Panc1 (cell line): Measurements from ENCODE around the gene DDX17. TPM values are rescaled to one million over a fixed set of nuclear protein-coding genes. Genes with fewer than 3 reads are reported as not detected.

ENCODE experiments used
- ATAC-seq: fragments of 200-7000 bp; cut with Tn5 transposase; 2 replicates; pipeline ENCODE4 v1.9.1; 2020; ENCODE audit warnings: mild to moderate bottlenecking, moderate library complexity
- BruUV-seq: library from RNA; stranded (reverse); fragments of 400-500 nt; replicated peaks from 2 replicates; lab custom pipeline; 2021; lab: Mats Ljungman, UMichigan
- CTCF ChIA-PET: fragments of 300-600 bp; sonication (Branson Sonifier 250); formaldehyde crosslinking; loops from one replicate; lab custom pipeline; 2022; ENCODE audit warnings: antibody characterized with exemption; lab: Charles Lee
- POLR2A ChIA-PET: fragments of 300-600 bp; sonication (Branson Sonifier 250); formaldehyde crosslinking; loops from one replicate; lab custom pipeline; 2022; ENCODE audit warnings: antibody characterized with exemption; lab: Charles Lee
- DNase-seq: peaks from one replicate; pipeline ENCODE4 v3.0.0-alpha.2; 2010; ENCODE audit warnings: low read depth, low spot score
- H3K27ac ChIP-seq: 2 replicates; pipeline ENCODE4 v1.5.1; 2011; ENCODE audit warnings: mild to moderate bottlenecking, low read length, inconsistent platforms
- H3K27me3 ChIP-seq: fragments of 200-500 bp; sonication (Bioruptor generic); 2 replicates; pipeline ENCODE4 v1.6.0; 2014; ENCODE audit warnings: low read length, inconsistent platforms; ENCODE audit not compliant: control insufficient read depth, insufficient read depth
- H3K36me3 ChIP-seq: fragments of 200-500 bp; sonication (Bioruptor generic); 2 replicates; pipeline ENCODE4 v1.5.1; 2014; ENCODE audit warnings: inconsistent platforms, mild to moderate bottlenecking, low read length, moderate library complexity; ENCODE audit not compliant: control insufficient read depth, insufficient read depth
- H3K4me1 ChIP-seq: 2 replicates; pipeline ENCODE4 v1.5.1; 2011; ENCODE audit warnings: inconsistent platforms, mild to moderate bottlenecking, low read length, moderate library complexity; ENCODE audit not compliant: control insufficient read depth, insufficient read depth
- H3K4me3 ChIP-seq, 2 experiments: 2 replicates each; pipeline ENCODE4 v1.5.1; 2011 to 2012; ENCODE audit warnings: low read depth in 2 of 2, low read length in 2 of 2, mild to moderate bottlenecking in 2 of 2, inconsistent platforms in 1 of 2, moderate library complexity in 1 of 2
- H3K9me3 ChIP-seq: fragments of 200-500 bp; sonication (Bioruptor generic); 2 replicates; pipeline ENCODE4 v1.5.1; 2014; ENCODE audit warnings: low read depth, mild to moderate bottlenecking, inconsistent platforms, low read length, moderate library complexity; ENCODE audit not compliant: control insufficient read depth, insufficient read depth
- CTCF ChIP-seq: fragments of 450-650 bp; IDR thresholded peaks from 2 replicates; pipeline ENCODE4 v1.5.1; 2017; ENCODE audit warnings: mild to moderate bottlenecking
- POLR2AphosphoS5 ChIP-seq: IDR thresholded peaks from 2 replicates; pipeline ENCODE4 v1.6.1; 2012; ENCODE audit warnings: mild to moderate bottlenecking, low read depth, low read length, moderate library complexity
- REST ChIP-seq, 2 experiments: IDR thresholded peaks; 2 replicates each; pipeline ENCODE4 v1.6.1; 2011 to 2012; ENCODE audit warnings: low read depth in 2 of 2, control low read depth in 1 of 2, low read length in 1 of 2, mild to moderate bottlenecking in 1 of 2, moderate library complexity in 1 of 2; ENCODE audit not compliant: insufficient read depth in 1 of 2
- SIN3A ChIP-seq: IDR thresholded peaks from 2 replicates; pipeline ENCODE4 v1.6.1; 2012; ENCODE audit warnings: low read depth, mild to moderate bottlenecking, low read length, moderate library complexity, borderline replicate concordance; ENCODE audit not compliant: insufficient read depth
- TCF7L2 ChIP-seq: IDR thresholded peaks from 2 replicates; pipeline ENCODE4 v1.6.1; 2011; ENCODE audit warnings: mild to moderate bottlenecking, low read depth, low read length, inconsistent platforms
- in situ Hi-C: cut with HindIII; loops from 2 replicates; pipeline ENCODE4 v1.10.0; 2016; ENCODE audit warnings: low sequenced_read_pairs, low pct_unique_long_range_greater_than_20kb
- intact Hi-C: fragments of 100-400 bp; cut with micrococcal nuclease; formaldehyde crosslinking; loops from one replicate; pipeline ENCODE4 v1.10.0; 2022; ENCODE audit not compliant: unreplicated experiment
- total RNA-seq: library from RNA; stranded (reverse); gene quantifications from one replicate; pipeline ENCODE4 v1.2.1, GENCODE V29; 2021; ENCODE audit not compliant: unreplicated experiment

DDX17 gene
- total RNA-seq, 1 experiment from 2014 or later = 277 TPM

GRCh38 chr22:38440747-38441350 is 65.3 kb downstream of the DDX17 start:
- in situ Hi-C loops (no loop called here), intact Hi-C loops (no loop called here)
- Histone ChIP-seq H3K9me3 (no peaks in the 10 kb centered on the region), H3K4me3 (no peak overlapping the region), H3K36me3 (no peaks in the 10 kb centered on the region), H3K27me3 (no peaks in the 10 kb centered on the region), H3K27ac (no peak overlapping the region), H3K4me1 (no peaks in the 10 kb centered on the region)
- DNase-seq = no peak
- ChIA-PET CTCF (no interaction called here), POLR2A (no interaction called here)
- no peak for ATAC-seq
- TF ChIP-seq SIN3A (no peak), POLR2AphosphoS5 (no peak), REST (IDR thresholded peaks at IDR 0.05; ENCODE audit: insufficient read depth in 1 of 2, low read depth in 2 of 2, low read length in 1 of 2) (no peak), CTCF (no peak), TCF7L2 (no peak)
- BruUV-seq = no TSS peak

GRCh38 chr22:38437416-38437815 is 68.7 kb downstream of the DDX17 start:
- POLR2A ChIA-PET = interaction anchor here (0.6 kb wide), 1 partner anchor 244 kb away, joined by 4 read pairs; no protein-coding TSS in a partner anchor
- ATAC-seq = no peak
- Histone ChIP-seq H3K4me3 (no peak overlapping the region), H3K36me3 (no peaks in the 10 kb centered on the region), H3K27me3 (no peaks in the 10 kb centered on the region), H3K9me3 (no peaks in the 10 kb centered on the region), H3K27ac (no peak overlapping the region), H3K4me1 (no peaks in the 10 kb centered on the region)
- DNase-seq = no peak
- intact Hi-C loops (no loop called here), in situ Hi-C loops (no loop called here)
- BruUV-seq = no TSS peak
- TF ChIP-seq SIN3A (no peak), POLR2AphosphoS5 (no peak), TCF7L2 (no peak), REST (IDR thresholded peaks at IDR 0.05; ENCODE audit: insufficient read depth in 1 of 2, low read depth in 2 of 2, low read length in 1 of 2) (no peak), CTCF (no peak)
- CTCF ChIA-PET = no interaction called here
